NT2/D1 (cell line): ENCODE measurements around the gene COL2A1.

Experiments
- SUZ12 ChIP-seq: IDR thresholded peaks from 2 replicates; pipeline ENCODE4 v1.6.1; 2011; ENCODE audit not compliant: insufficient read length, insufficient read depth; ENCODE audit errors: extremely low read depth
- YY1 ChIP-seq: IDR thresholded peaks from 2 replicates; pipeline ENCODE4 v1.6.1; 2011; ENCODE audit not compliant: insufficient read length, insufficient read depth

DNA sequence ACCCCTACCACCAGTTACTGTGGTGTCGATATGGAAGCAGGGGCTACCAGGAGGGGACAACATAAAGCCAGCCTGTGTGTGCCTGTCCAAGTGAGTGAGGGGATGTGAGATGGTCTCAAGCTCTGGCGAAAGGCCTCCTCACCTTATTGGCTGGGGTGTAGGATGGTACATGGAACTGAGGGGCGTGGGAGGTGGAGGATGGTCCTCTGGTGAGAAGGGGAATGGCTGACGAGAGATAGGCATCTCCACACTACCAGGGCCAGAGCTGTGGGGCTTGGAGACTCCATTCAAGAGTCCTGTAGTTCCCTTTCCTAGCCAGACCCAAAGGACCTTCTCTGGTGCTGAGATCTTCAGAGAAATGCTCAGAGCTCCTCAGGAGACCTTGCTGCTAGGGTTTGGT is 32.5 kb upstream of the COL2A1 start:
- no peak for TF ChIP-seq YY1
- TF ChIP-seq SUZ12: no peak
